Activated CD4-positive, CD25-positive, alpha-beta regulatory T cell (primary cell): ENCODE data around the gene CES3.
"Not testable (repeated sequence)": the region's sequence is repeated elsewhere in the genome, so short reads cannot be mapped to it uniquely, and the experiment has no call there.

Experiments used
- DNase-seq, 4 experiments: peaks; one replicate each; lab custom pipeline; 2025; lab: John Stamatoyannopoulos, UW

CES3 gene

GRCh38 chr16:66970775-66971720 is 10.0 kb downstream of the CES3 start:
- no peak for DNase-seq

DNA sequence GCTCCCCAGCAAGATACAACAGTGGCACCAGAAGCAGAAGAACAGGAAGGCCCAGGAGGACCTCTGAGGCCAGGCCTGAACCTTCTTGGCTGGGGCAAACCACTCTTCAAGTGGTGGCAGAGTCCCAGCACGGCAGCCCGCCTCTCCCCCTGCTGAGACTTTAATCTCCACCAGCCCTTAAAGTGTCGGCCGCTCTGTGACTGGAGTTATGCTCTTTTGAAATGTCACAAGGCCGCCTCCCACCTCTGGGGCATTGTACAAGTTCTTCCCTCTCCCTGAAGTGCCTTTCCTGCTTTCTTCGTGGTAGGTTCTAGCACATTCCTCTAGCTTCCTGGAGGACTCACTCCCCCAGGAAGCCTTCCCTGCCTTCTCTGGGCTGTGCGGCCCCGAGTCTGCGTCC is 11.9 kb downstream of the CES3 start:
- no peak for DNase-seq

DNA sequence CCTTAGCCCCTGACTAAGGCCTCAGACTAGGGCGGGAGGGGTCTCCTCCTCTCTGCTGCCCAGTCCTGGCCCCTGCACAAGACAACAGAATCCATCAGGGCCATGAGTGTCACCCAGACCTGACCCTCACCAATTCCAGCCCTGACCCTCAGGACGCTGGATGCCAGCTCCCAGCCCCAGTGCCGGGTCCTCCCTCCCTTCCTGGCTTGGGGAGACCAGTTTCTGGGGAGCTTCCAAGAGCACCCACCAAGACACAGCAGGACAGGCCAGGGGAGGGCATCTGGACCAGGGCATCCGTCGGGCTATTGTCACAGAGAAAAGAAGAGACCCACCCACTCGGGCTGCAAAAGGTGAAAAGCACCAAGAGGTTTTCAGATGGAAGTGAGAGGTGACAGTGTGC is 12.7 kb downstream of the CES3 start:
- no peak for DNase-seq

DNA sequence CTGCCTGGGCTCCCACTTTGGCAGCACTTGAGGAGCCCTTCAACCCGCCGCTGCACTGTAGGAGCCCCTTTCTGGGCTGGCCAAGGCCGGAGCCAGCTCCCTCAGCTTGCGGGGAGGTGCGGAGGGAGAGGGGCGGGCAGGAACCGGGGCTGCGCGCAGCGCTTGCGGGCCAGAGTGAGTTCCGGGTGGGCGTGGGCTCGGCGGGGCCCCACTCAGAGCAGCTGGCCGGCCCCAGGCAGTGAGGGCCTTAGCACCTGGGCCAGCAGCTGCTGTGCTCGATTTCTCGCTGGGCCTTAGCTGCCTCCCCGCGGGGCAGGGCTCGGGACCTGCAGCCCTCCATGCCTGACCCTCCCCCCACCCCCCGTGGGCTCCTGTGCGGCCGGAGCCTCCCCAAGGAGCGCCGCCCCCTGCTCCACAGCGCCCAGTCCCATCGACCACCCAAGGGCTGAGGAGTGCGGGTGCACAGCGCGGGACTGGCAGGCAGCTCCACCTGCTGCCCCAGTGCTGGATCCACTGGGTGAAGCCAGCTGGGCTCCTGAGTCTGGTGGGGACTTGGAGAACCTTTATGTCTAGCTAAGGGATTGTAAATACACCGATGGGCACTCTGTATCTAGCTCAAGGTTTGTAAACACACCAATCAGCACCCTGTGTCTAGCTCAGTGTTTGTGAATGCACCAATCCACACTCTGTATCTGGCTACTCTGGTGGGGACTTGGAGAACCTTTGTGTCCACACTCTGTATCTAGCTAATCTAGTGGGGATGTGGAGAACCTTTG is 13.3 kb downstream of the CES3 start:
- not testable (repeated sequence) for DNase-seq

- peak in 1 of 4 experiments; percentile 17 for DNase-seq
Measured at GRCh38 chr16:66974932-66975246, 13.8 kb downstream of the CES3 start.

- DNase-seq = no peak
Measured at GRCh38 chr16:66975302-66975893, 14.3 kb downstream of the CES3 start.

DNA sequence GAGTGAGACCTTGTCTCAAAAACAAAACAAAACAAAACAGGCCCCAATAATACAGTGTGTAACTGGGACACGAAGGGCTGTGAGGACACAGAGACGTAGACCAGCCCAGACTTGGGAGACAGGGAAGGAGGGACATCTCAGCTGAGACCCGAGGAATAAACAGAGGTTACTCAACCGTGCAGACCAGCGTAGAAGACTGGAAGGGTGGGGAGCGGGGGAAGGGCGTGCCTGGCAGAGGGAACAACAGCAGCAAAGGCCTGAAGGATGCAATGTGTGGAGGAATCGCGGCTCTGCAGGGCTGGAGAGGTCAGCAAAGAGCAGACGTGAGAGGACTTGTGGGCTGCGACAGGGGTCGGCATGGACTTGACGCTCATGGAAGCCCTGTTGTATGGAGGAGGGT is 15.7 kb downstream of the CES3 start:
- DNase-seq = no peak

DNA sequence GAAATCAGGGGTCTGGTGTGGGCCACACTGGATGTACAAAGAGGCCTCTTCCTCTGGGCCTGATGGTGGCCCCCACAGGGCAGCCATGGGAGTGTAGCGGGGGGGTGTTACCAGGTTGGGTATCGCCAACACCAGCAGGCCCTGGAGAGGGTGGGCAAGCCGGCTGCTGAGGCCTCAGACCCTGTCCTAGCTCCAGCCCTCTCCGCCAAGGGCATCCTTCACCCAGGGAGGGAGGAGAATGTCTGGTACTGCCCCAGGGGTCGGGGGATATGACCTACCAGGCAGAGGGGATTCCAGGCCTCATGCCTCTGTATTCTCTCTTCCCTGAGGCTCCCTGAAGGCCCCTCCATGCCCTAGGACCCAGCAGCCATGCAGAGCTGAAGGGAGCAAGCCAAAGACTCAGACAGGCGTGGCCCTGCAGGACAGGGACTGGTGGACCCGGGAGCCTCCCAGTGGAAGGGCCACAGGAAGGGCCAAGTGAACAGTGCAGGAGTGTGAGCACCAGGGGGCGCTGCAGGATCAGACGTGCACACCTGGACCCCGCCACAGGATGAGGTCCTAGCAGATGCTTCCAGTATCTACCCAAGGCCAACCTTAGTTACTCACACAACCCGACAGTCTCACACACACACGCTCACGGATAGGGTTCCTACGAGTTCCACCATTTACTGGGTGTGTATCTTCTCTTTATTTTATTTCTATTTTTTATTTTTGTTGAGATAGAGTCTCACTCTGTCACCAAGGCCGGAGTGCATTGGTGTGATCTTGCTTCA is 16.5 kb downstream of the CES3 start:
- peak; percentile 78 to 93 (median 88) for DNase-seq

- DNase-seq = no peak
Measured at GRCh38 chr16:66979011-66979717, 18.1 kb downstream of the CES3 start.

DNA sequence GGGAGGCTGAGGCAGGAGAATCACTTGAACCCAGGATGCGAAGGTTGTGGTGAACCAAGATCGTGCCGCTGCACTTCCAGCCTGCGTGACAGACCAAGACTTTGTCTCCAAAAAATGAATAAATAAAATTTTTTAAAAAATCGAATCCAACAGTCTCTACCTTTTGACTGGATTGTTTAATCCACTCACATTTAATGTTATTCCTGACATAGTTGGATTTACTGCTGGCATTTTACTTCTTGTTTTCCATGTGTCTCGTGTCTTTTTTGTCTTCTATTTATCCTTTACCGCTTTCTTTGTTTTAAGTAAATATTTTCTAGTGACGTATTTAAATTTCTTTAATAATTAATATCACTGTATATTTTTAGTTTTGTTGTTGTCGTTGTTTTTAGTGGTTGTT is 22.0 kb downstream of the CES3 start:
- DNase-seq = no peak

DNA sequence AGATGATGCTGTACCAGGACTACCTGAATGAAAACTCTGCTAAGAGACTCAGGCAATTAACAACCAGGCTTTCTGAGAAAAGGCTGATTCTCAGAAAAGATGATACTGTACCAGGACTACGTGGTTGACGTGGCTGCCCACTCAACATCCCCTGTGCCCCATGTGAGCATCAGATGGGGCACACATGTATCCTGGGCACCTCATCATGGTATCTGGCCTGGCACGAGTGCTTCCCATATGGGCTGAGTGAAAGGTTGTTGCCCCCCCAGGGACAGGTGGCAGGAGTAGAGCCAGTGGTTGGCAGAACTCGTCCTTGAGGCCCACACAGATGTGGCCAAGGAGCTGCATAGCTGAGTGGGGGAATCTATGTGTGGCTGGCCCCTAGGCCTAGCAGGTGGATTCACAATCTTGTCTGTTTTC is 23.8 kb downstream of the CES3 start:
- peak; percentile 18 to 52 (median 38) for DNase-seq

DNA sequence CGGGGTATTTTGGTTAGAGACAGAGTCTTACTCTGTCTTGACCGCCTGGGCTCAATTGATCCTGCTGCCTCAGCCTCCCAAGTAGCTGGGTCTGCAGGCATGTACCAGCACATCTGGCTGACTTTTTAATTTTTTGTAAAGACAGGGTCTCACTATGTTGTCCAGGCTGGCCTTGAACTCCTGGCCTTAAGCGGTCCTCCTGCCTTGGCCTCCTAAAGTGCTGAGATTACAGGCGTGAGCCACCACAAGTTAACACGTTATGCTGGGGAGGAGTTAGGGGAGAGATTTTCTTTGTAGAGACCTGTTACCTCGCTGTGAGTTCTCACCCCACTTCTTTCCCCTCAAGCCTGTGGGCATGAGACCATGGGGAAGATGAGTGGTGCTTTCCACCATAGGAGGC is 25.5 kb downstream of the CES3 start:
- DNase-seq = no peak

- DNase-seq = no peak
Measured at GRCh38 chr16:66988197-66988788, 27.2 kb downstream of the CES3 start, which contains the start of gene CES4A. TSS of gene CES4A (plus strand) at chr16:66988589. CDS start at chr16:66988773, 184 bp downstream.

- no peak for DNase-seq
Measured at GRCh38 chr16:66991545-66992077, 30.5 kb downstream of the CES3 start.

- not testable (repeated sequence) for DNase-seq
Measured at GRCh38 chr16:66993558-66993957, 32.5 kb downstream of the CES3 start.

DNA sequence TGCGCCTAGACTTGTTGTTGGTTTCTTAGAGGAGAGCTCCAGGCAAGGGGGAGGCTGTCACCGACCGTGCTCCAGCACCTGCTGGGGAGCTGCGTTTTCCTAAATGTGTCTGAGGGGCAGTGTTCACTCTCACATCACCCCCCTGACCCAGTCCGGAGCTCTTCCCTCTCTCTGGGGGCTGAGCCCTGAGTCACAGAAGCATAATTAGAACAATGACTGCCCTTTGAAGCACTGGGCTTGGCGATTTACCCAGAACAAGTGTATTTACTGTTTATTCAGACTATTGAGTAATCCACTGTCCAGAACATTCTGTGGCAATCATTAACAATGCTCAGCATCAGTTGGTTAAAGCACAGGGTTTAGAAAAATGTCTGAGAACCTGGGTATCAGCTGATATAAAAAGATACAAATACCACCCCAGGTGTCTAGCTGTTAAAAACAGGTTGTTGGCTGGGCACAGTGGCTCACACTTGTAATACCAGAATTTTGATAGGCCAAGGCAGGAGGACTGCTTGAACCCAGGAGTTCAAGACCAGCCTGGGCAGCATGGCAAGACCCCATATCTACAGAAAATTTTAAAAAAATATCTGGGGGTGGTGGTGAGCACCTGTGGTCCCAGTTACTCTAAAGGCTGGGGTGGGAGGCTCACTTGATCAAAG is 35.4 kb downstream of the CES3 start:
- no peak for DNase-seq

DNA sequence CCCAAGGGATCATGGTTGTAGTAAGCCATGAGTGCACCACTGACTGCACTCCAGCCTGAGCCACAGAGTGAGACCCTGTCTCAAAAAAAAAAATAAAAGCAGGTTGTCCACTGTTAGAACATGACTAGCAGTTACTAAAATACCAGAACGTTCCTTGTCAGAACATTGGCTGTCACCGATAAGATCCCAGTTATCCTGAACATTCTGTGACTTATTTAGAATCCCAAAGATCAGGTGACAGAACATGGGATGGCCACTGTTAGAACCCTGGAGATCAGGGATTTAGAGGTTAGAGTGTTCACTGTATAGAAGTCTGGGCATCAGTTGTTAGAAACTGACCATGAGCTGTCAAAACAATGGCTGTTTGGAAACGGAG is 35.9 kb downstream of the CES3 start:
- DNase-seq = no peak

DNA sequence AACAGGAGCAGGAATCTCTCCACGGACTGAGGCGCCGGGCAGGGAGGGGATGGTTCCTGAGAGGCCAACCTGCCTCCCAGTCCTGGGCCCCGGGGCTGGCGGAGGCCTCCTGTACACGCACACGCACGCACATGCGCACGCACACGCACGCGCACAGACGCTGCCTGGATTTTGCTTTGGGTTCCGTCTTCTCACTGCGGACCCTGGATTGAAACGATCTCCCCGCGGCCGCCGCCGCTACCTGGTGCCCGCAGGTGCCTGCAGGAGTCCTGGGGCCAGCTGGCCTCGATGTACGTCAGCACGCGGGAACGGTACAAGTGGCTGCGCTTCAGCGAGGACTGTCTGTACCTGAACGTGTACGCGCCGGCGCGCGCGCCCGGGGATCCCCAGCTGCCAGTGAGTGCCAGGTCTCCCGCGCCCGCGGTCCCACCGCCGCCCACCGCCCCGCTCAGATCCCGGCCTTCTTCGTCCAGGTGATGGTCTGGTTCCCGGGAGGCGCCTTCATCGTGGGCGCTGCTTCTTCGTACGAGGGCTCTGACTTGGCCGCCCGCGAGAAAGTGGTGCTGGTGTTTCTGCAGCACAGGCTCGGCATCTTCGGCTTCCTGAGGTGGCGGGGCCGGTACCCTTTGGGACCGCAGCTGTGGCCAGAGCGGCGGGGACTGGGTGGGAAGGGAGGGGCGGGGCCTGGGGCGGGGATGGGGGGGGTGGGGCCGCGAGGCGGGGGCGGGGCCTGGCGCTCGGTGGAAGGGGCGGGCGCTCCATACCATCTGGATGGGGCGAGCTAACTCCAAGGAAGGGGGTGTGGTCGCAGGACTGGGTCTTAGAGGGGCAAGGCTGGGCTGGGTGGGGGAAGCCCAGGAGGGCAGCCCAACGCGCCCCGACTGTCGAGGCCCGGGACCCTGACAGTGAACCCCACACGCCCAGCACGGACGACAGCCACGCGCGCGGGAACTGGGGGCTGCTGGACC is 39.6 kb downstream of the CES3 start:
- peak; percentile 14 to 55 (median 20) for DNase-seq

DNA sequence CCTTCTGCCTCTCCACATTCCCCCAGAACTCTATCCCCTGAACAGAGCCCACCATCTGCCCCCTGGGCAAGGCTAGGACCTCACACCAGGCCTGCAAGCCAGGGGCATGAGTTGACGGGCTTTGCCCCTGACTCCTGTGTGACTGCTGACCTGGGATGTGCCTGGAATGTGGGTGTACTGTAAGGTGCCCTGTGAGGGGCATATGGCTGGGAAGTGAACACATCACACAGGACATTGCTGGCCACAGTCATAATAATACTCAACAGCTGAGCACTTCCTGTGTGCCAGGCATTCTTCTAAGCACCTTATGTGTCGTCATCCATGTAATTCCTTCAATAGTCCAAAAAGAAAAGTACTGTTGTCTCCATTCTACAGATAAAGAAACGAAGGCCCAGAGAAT is 40.7 kb downstream of the CES3 start:
- no peak for DNase-seq
